GM19351 (cell line): ENCODE measurements around the gene PCDHB6.
"Not testable (repeated sequence)": the region's sequence is repeated elsewhere in the genome, so short reads cannot be mapped to it uniquely, and the experiment has no call there.

Source experiments
- ATAC-seq: cut with Tn5 transposase; IDR thresholded peaks from one replicate; pipeline ENCODE4 v1.9.1; 2021; ENCODE audit warnings: mild to moderate bottlenecking, moderate library complexity; ENCODE audit not compliant: unreplicated experiment

PCDHB6 gene

GRCh38 chr5:141149812-141150211 lies at the start of gene PCDHB6:
Gene PCDHB6, plus strand, starts transcription at chr5:141150057. Its CDS starts 201 bp downstream, at chr5:141150258.
- no peak for ATAC-seq

GRCh38 chr5:141100243-141100805 lies 49.5 kb upstream of the PCDHB6 start, which contains the start of gene PCDHB3:
Gene PCDHB3, plus strand, starts transcription at chr5:141100473. Its CDS starts 177 bp downstream, at chr5:141100650.
- ATAC-seq: no peak

- no peak for ATAC-seq
Measured at GRCh38 chr5:141101059-141101458, 48.8 kb upstream of the PCDHB6 start.

- ATAC-seq: not testable (repeated sequence)
Measured at GRCh38 chr5:141102070-141102469, 47.8 kb upstream of the PCDHB6 start.

GRCh38 chr5:141102471-141102870 lies 47.4 kb upstream of the PCDHB6 start:
- not testable (repeated sequence) for ATAC-seq

GRCh38 chr5:141105350-141105749 lies 44.5 kb upstream of the PCDHB6 start:
- ATAC-seq: no peak

- no peak for ATAC-seq
Measured at GRCh38 chr5:141119250-141119649, 30.6 kb upstream of the PCDHB6 start.

- ATAC-seq: no peak
Measured at GRCh38 chr5:141121563-141121962, 28.3 kb upstream of the PCDHB6 start, which contains the start of gene PCDHB4. Gene PCDHB4, plus strand, starts transcription at chr5:141121818. Its CDS starts 181 bp downstream, at chr5:141121999.

GRCh38 chr5:141121985-141122384 lies 27.9 kb upstream of the PCDHB6 start:
- ATAC-seq: no peak

- not testable (repeated sequence) for ATAC-seq
Measured at GRCh38 chr5:141123396-141124135, 26.3 kb upstream of the PCDHB6 start.

- ATAC-seq: no peak
Measured at GRCh38 chr5:141127305-141127704, 22.6 kb upstream of the PCDHB6 start.

GRCh38 chr5:141135030-141135717 lies 14.7 kb upstream of the PCDHB6 start, which contains the start of gene PCDHB5:
Gene PCDHB5, plus strand, starts transcription at chr5:141135206. Its CDS starts 229 bp downstream, at chr5:141135435.
- ATAC-seq: no peak

- ATAC-seq: no peak
Measured at GRCh38 chr5:141135718-141136266, 14.1 kb upstream of the PCDHB6 start.

GRCh38 chr5:141137346-141137745 lies 12.5 kb upstream of the PCDHB6 start:
- not testable (repeated sequence) for ATAC-seq

- no peak for ATAC-seq
Measured at GRCh38 chr5:141150224-141150992, 551 bp downstream of the PCDHB6 start.

- no peak for ATAC-seq
Measured at GRCh38 chr5:141150993-141151325, 1.1 kb downstream of the PCDHB6 start.

GRCh38 chr5:141151632-141152031 lies 1.8 kb downstream of the PCDHB6 start:
- ATAC-seq: not testable (repeated sequence)

- not testable (repeated sequence) for ATAC-seq
Measured at GRCh38 chr5:141152096-141152495, 2.2 kb downstream of the PCDHB6 start.

- no peak for ATAC-seq
Measured at GRCh38 chr5:141155540-141156374, 5.9 kb downstream of the PCDHB6 start.

GRCh38 chr5:141157356-141157755 lies 7.5 kb downstream of the PCDHB6 start:
- ATAC-seq: not testable (repeated sequence)
